Measurements from ENCODE around the gene PDCD7. TPM values are rescaled to one million over a fixed set of nuclear protein-coding genes. Genes with fewer than 3 reads are reported as not detected.
A peak's percentile ranks its signal among the peaks of the same experiment; 100 is the strongest.
"Not testable (repeated sequence)": the region's sequence is repeated elsewhere in the genome, so short reads cannot be mapped to it uniquely, and the experiment has no call there.

The PDCD7 gene
- total RNA-seq, 2 donors from 2014 or later = 15.7 to 19.3 TPM

DNA sequence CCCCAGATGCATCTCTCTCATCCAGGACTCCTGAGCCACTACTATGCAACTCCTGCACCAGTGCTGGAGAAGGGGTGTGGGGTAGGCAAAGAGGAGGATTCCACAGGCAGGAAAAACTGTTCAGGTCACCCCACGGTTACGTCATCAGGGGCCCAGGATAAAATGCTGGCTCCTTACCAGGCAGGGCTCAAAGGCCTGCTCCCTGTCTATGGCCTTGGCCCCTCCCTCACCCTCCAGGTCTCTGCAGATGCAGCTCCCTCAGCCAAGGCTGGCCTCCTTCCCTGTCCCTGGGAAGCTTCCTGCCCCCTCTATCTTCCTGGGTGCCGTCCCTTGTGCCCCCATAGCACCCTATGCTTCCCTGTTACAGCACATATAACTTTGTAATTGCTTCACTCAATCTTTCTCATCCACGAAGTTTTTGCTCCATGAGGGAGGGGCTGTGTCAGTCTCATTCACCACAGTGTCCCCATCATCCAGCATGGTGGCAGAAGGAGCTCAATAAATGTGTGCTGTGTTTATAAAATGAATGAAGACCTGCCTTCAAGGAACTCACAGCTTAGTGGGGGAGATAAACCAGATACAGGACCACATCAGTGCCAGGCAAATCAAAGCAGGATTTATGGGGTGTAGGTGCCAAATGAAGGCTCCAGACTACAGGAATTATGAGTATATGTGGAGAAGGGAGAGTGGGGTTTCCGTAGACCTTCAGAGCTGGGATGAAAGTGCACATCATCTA lies 38.4 kb downstream of the PDCD7 start:
- DNase-seq (no peak), ATAC-seq (no peak)
- intact Hi-C loops (cut with DNase I) = no loop called here

DNA sequence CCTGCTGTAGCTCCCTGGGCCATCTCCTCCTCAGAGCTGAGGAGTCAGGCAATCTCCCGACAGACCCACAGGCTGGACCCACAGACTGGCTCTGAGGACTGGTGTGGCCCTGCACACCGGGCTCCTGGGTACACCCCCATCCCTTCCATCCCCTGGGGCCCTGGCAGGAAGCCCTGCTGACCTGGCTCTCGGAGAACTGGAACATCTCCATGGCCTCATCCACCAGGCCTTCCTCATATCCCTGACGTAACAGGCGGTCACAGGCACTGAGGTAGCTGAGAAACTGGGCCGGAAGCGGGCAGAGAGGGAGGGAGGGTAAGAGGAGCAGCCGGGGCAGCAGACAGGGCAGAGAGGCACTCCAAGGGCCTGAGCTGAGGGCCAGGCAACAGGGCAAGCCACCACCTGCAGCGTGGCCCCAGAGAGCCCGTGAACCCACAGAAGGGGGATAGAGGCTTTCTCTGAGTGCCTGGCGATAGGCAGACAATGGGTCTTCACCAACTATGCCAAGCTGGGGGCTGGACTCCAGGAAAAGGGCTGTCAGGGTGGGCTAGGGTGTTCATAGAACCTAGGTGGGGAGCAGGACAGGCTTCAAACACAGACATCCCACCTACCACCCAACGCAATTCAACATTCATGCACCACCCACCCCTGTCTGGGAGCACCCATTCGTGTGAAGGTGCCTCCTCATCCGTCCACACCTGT lies 39.2 kb downstream of the PDCD7 start:
- DNase-seq (peak; percentile 49), ATAC-seq (peak; percentile 45 to 57)

DNA sequence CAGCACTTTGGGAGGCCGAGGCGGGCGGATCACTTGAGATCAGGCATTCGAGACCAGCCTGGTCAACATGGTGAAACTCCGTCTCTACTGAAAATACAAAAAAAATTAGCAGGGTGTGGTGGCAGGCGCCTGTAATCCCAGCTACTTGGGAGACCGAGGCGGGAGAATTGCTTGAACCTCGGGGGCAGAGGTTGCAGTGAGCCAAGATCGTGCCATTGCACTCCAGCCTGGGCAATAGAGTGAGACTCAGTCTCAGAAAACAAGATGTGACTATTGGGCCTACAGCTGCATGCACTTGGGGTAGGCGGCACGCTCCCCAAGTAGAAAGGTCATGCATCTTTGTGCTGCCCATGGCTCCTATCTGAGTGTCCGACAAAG lies 39.8 kb downstream of the PDCD7 start:
- DNase-seq; ATAC-seq; intact Hi-C loops (cut with DNase I): not testable (repeated sequence)

More for the DNA sequence above, 39.2 kb downstream of the PDCD7 start:
- intact Hi-C loops (cut with DNase I) = no loop called here

DNA sequence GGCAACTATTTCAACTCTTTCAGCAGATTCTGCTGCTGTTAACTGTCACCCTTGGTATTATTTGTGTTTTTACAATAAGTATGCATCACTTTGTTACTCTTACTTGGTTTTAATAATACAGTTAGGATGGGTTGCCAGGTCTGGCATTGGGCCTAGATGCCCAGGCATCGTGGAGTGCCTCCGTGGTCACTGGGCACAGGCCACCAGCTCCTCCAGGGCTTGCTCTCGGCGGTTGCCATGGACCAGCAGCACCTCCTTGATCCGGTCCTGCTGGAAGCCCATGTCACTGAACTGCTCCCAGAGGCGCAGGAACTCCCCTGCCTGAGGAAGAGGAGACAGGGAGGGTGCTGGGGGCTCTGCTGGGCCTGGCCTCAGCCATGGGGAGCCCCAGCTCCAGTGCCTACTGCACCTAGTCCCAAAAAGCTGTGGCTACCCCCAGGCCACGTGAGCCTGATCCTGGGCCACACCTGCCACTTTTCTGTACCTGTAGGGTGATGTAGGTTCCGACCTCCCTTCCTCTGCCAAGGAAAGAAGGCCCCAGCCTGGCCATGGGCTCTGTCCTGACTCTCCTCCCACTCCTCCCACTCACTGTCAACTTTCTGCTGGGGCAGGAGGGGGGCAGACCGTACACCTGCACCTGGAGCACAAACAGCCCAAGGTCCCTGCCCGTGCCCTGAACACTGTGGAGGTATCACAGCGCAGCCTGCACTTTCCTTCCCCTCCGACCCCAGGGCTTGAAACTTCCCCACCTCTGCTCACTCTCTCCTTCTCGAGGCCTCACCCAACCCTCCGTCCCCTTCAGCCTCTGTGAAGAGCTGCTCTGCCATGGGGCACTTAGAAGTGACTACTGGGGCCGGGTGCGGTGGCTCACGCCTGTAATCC lies 40.5 kb downstream of the PDCD7 start:
- no peak for ATAC-seq
- intact Hi-C loops (cut with DNase I) = no loop called here
- DNase-seq = no peak

DNA sequence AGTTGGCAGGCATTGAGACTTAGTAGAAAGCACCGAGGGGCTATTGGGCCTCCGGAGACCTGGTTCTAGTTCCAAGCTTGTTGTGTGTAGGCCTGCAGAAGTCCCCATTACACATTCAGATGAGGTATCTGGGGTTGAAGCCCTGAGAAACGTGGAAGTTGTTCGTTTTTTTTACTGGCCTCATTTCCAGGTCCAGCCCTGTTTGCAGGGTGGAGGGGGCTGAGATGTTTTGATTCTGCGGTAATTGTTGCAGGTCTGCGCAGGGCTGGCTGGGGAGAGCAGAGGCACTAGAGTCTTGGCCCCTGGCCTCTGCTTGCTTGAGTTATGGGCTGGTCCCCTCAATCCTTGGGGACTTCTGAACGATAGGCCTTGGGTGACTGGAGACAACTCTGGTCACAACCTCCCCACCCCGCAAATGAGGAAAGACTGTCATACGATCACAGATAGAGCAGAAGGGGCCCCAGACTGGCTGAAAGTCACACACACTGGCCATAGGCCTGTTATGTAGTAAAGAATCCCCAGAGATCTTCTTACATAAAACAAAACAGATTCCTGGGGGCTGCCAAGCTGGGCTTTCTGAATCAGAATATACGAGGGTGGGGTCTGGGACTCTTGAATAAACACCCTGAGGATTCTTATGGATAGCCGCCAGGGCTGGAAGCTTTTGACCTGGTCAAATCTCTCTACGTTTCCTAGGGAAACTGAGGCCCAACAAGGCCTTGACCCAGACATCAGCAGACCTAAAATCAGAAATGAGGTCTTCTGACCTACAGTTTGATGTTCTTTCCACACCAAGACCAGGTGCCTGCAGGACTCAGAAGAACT lies 41.5 kb downstream of the PDCD7 start:
- ATAC-seq = no peak
- intact Hi-C loops (cut with DNase I) = no loop called here
- DNase-seq = no peak

DNA sequence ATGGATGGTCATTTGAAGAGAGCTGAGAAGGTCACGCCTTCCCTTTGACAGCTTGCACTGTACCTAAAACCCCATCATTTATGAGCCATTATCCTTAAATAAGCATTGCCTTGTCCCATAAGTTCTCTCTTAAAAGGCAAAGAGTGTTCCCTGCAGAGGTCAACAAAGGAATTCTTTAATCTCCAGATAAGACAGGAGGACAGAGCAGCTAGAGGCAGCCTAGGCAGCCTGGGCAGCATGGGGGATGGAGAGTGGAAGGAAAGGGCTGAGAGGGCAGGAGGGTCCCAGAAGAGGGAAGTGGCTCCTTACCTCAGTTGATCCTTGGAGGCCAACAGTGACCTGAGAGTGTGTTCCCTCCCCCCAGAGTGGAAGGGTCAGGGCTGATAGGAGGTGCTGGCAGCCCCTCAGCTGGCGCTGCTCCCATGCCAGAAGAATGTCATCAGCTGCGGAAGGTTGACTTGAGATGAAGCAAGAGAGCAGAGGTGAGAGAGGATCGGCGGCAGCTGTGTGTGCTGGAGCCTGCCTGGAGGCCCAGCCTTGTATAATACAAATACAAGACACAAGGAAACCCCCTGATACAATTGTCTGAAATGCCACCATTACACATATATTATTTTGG lies 44.3 kb downstream of the PDCD7 start:
- DNase-seq (peak; percentile 68), ATAC-seq (peak; percentile 17 to 42)
- intact Hi-C loops (cut with DNase I) = loop anchor here in 1 of 2 donors (5.0 kb wide), 1 partner anchor 37 kb away; no protein-coding TSS in a partner anchor

DNA sequence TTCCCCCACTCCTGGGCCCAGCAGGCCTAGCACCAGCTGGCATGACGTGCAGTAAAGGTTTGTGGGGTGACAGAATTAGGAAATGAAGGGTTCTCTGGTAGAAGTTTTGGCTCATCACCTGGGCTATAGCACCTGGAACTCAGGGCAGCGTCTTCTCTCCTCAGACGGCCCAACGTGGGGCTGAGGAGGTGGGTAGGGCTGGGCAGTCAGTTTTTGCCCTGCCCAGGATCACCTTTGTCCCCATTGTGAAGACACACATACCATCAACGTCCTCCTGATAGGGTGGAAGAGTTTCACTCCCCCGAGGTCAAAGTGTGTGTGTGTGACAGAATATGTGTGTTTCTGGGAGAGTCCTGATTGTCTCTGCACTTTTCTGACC lies 45.0 kb downstream of the PDCD7 start:
- intact Hi-C loops (cut with DNase I) = loop anchor here in 1 of 2 donors (5.0 kb wide), 1 partner anchor 36 kb away; no protein-coding TSS in a partner anchor
- DNase-seq (no peak), ATAC-seq (no peak)

DNA sequence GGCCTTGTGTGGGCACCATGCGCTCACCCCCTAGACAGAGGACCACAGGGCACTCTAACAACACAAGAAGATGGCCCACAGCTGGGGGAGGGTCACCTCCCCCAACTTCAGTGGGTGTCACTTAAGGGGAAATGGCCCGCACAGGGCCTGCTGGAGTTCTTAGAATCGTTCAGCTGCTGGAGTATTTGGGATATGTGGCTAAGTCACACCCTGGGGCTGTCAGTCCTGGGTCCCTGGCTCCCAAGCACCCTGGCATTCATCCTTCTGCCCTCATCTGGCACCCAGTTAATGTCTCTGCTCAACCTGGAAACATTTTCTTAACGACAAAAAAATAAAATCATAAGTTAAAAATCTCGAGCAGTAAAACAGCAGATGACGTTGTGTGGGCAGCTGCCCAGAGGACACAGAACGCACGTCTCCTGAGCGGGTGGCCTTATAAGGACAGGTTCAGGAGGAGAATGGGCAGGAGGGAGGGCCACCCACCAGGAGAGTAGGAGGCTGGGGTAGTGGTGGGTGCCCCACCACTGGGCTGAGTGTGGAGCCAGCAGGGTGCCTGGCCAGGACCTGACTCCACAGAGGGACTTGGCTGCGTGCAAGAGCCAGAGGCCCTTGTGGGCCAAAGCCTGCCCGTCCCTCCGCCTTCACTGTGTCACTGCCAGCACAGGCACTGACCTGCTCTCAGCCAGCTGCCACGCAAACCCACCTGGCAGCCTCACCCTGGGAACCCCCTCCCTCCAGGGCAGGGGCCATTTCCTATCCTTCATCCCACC lies 45.5 kb downstream of the PDCD7 start:
- DNase-seq = peak; percentile 75
- intact Hi-C loops (cut with DNase I) = loop anchor here in 1 of 2 donors (5.0 kb wide), 1 partner anchor 36 kb away; no protein-coding TSS in a partner anchor
- peak; percentile 77 to 81 for ATAC-seq

DNA sequence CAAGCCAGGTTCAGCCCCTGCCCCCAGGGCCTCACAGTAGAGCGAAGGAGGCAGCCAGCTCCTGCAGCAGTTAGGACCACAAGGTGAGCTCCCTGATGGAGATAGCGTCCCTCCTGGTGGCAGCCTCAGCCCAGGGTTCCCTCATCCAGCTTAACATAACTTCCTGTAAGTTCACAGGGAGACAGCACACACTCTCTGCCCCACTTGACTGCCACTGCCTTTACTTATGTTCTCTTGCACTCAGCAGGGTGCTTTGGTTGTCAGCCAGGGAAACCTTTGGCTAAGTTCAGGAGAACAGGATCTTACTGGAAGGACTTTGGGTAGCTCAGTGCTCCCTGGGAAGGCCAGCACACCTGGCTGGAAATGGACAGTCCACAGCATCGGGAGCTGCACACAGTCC lies 46.2 kb downstream of the PDCD7 start:
- ATAC-seq (no peak), DNase-seq (no peak)
- intact Hi-C loops (cut with DNase I) = loop anchor here in 1 of 2 donors (5.0 kb wide), 1 partner anchor 35 kb away; no protein-coding TSS in a partner anchor

DNA sequence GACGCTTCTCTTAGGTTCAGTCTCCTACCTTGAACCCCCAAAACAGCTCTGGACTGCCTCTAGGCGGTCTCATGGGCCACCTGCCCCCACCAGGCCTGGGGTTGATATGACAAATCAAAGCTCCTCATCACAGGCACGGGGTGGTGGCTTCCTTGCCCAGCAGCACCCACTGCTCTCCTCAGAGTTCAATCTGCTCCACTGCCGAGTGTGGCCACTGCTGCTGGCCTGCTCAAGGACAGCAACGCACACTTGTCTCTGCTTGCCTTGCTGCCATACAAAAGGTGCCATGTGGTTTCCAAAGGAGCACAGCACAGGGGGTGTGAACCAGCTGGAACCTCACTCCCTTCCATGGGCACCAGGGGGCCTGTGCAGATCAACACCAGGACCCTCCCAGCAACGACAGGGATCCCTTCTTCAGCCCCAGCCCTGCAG lies 46.9 kb downstream of the PDCD7 start:
- intact Hi-C loops (cut with DNase I) = loop anchor here in 1 of 2 donors (5.0 kb wide), 1 partner anchor 34 kb away; no protein-coding TSS in a partner anchor
- no peak for ATAC-seq
- no peak for DNase-seq

DNA sequence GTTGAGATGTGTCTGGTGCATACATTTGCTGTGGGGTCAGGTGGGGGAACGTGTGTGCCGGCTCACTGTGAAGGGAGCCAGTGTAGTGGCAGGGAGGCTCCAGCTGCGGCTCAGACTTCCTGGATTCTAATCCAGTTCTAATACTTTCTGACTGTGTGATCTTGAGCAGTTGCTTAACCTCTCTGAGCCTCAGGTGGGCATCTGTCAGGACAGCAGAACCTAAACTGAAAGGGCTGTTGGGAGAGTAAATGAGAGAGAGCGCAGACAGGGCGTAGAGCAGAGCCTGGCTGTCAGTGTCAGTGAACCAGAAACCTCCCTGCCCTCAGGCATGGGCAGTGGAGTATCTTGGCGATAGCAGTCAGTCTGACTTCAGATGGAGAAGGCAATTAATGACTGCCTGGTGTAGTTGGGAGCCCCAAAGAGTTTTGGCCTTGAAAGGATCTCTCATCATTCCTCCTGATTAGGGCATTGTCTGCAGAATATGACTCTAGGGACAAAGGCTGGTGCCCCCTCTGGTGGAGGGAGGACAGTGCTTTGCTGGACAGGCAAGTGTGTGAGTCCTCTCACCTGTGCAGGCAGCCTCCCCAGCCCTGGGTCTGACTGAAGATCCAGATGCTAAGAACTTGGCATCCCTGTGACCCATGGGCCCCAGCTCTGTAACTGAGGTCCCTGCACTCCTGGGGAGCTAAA lies 47.5 kb downstream of the PDCD7 start:
- DNase-seq = no peak
- ATAC-seq = no peak
- intact Hi-C loops (cut with DNase I) = loop anchor here in 1 of 2 donors (5.0 kb wide), 1 partner anchor 34 kb away; no protein-coding TSS in a partner anchor

DNA sequence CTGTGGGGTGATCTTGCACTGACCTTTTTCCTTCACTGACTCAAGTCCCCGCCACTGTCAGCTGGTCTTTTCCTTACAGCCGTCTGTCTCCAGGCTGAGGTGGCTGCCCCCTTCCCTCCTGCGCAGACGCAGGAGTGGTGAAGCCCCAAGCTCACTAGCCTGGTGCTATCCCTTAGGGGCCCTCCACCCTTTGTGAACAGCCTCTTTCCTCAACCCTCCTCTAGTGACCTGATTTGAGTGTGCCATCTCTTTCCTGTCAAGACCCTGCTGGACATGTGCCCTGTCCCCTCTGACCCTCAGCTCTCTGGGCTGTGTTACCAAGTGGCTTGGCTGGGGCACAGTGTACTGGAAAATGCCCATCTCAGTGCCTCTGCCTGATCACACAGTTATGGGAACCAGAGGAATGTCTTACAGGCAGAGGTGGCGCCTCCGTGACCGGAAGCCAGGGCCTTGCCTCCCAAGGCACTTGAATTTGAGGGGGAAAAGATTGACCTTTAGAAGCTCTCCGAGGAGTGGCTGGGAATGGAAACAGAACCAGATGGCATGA lies 48.3 kb downstream of the PDCD7 start:
- intact Hi-C loops (cut with DNase I) = loop anchor here in 1 of 2 donors (5.0 kb wide), 1 partner anchor 33 kb away; no protein-coding TSS in a partner anchor
- ATAC-seq (no peak), DNase-seq (no peak)

DNA sequence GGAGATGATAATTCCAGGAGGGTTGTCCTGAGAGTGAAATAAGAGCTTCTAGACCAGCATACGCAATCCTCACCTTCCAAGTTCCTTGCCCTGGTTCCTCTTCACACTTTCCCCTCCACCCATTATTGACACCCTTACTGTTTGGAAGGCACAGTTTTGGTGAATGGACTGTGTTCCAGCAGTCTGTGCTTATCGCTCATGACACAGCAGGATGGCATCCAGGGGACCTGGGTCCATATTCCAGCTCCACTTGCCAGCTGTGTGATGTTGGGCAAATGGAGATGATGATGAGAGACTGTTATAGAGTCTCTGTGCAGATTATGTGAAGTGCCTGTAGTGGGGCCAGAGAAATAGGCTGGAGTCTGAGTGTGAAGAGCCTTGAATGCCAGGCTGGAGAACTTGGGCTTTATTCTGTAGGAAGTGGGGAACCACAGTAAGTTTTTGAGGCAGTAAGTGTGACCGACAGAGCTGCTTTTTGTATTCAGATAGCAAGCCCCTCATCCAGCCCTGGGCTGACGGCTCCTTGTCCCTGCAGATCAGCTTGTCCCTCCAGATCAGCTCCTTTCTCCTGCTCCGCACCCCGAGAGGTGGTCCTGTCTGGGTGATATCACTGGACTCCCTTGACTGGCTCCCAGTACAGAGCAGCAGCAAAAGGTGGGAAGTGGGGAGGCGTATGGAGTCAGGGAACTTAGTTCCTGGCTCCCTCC lies 49.0 kb downstream of the PDCD7 start:
- ATAC-seq (peak in 1 of 2 donors; percentile 24), DNase-seq (no peak)
- intact Hi-C loops (cut with DNase I) = loop anchor here in 1 of 2 donors (5.0 kb wide), 1 partner anchor 32 kb away; no protein-coding TSS in a partner anchor

DNA sequence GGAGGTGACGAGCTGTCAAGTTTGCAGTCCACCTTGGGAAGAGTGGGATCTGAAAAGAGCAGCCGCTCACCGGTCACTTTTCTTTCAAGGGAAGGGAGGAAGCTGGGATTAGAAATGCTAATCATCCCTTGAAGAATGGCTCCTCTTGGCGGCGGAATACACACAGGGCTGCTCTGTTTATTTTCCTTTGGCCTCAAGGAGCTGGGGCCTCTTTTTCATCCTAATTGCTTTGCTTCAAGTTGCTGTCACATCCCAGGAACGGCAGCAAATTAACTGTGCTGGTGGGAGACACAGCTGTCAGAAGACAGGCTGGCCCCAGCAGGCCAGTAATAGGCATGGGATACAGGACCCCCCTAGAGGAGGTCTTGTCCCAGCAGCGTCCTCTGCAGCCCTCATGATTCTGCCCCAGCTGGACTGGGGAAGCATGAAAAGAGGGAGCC lies 50.3 kb downstream of the PDCD7 start:
- intact Hi-C loops (cut with DNase I) = loop anchor here in 1 of 2 donors (2.0 kb wide), 1 partner anchor 30 kb away; no protein-coding TSS in a partner anchor
- ATAC-seq = no peak
- DNase-seq = no peak

DNA sequence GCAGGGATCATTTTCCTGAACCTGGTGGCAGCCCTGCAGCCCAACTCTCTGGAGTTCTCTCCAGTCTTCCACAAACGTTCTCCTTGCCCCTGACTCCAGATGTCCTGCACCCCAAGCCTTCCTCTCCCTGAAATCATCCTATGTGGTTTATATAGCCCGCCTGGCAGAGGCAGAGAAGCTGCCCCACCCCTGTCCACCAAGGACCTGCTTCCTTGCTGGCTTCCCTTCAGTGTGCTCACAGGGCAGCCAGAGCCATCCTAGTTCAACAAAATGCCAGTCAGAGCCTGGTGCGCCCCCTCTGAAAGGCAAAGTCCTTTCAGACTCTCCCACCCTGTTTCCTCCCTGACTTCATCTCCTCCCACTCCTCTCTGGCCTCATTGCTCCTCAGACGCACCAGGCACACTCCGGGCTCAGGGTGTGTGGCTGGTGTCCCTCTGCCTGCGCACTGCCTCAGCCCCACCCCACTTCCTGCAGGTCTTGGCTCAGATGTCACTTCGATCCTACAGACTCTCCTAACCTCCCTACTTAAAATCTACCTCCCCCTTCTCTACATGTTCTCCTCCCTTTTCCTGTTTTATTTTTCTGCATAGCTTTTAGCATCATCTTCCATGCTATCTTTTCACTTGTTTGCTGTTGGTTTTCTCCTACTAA lies 51.2 kb downstream of the PDCD7 start:
- intact Hi-C loops (cut with DNase I) = loop anchor here in 1 of 2 donors (2.0 kb wide), 1 partner anchor 30 kb away; no protein-coding TSS in a partner anchor
- no peak for DNase-seq
- ATAC-seq = peak in 1 of 2 donors; percentile 38
